GM23338 (cell line): ENCODE results near the gene FBRSL1. TPM values are rescaled to one million over a fixed set of nuclear protein-coding genes. Genes with fewer than 3 reads are reported as not detected.
A peak's percentile ranks its signal among the peaks of the same experiment; 100 is the strongest.

Experiments used
- ATAC-seq: fragments of 200-7000 bp; cut with Tn5 transposase; 3 replicates; pipeline ENCODE4 v1.9.1; 2020
- DNase-seq: peaks from one replicate; pipeline ENCODE4 v3.0.0-alpha.2; 2015; ENCODE audit warnings: low spot score
- H2AFZ ChIP-seq: fragments of 200-600 bp; sonication (generic); 2 replicates; pipeline ENCODE4 v1.8.0; 2016; ENCODE audit warnings: antibody characterized with exemption, mild to moderate bottlenecking, moderate library complexity
- H3F3A ChIP-seq: fragments of 200-600 bp; sonication (generic); replicated peaks from 2 replicates; pipeline ENCODE4 v1.8.0; 2017; ENCODE audit warnings: antibody characterized with exemption, mixed run types, low read depth
- H3K27ac ChIP-seq: fragments of 200-600 bp; sonication (generic); 2 replicates; pipeline ENCODE4 v1.6.1; 2016; ENCODE audit warnings: low read depth
- H3K27me3 ChIP-seq: fragments of 200-600 bp; sonication (generic); 2 replicates; pipeline ENCODE4 v1.8.0; 2016; ENCODE audit warnings: mild to moderate bottlenecking, mixed run types, moderate library complexity; ENCODE audit not compliant: insufficient read depth
- H3K36me3 ChIP-seq: fragments of 200-600 bp; sonication (generic); 2 replicates; pipeline ENCODE4 v1.8.0; 2016; ENCODE audit warnings: mild to moderate bottlenecking; ENCODE audit not compliant: insufficient read depth
- H3K4me1 ChIP-seq: fragments of 200-600 bp; sonication (generic); 2 replicates; pipeline ENCODE4 v1.8.0; 2016; ENCODE audit warnings: mild to moderate bottlenecking, moderate library complexity; ENCODE audit not compliant: insufficient read depth
- H3K4me2 ChIP-seq: fragments of 200-600 bp; sonication (generic); 2 replicates; pipeline ENCODE4 v1.7.1; 2017; ENCODE audit warnings: mixed run types
- H3K4me3 ChIP-seq: fragments of 200-600 bp; sonication (generic); 2 replicates; pipeline ENCODE4 v1.6.1; 2016; ENCODE audit warnings: mixed run types
- H3K79me2 ChIP-seq: fragments of 200-600 bp; sonication (generic); replicated peaks from 2 replicates; pipeline ENCODE4 v1.8.0; 2017; ENCODE audit warnings: mild to moderate bottlenecking; ENCODE audit not compliant: insufficient read depth
- H3K9me2 ChIP-seq: fragments of 200-600 bp; sonication (generic); 2 replicates; pipeline ENCODE4 v1.8.0; 2017; ENCODE audit not compliant: insufficient read depth
- H4K20me1 ChIP-seq: fragments of 200-600 bp; sonication (generic); replicated peaks from 2 replicates; pipeline ENCODE4 v1.8.0; 2017; ENCODE audit warnings: mild to moderate bottlenecking; ENCODE audit not compliant: insufficient read depth
- H3K27ac Mint-ChIP-seq: 2 replicates; pipeline ENCODE4 v1.8.0; 2020; ENCODE audit warnings: inconsistent platforms, mild to moderate bottlenecking, moderate library complexity, mixed read lengths
- H3K27me3 Mint-ChIP-seq: 3 replicates; pipeline ENCODE4 v1.8.0; 2022; ENCODE audit warnings: low read depth, mild to moderate bottlenecking, moderate library complexity, mixed read lengths, inconsistent platforms; ENCODE audit not compliant: insufficient read depth, poor library complexity
- H3K36me3 Mint-ChIP-seq: 3 replicates; pipeline ENCODE4 v1.8.0; 2021; ENCODE audit warnings: low read depth, mild to moderate bottlenecking, inconsistent platforms, moderate library complexity, mixed read lengths
- H3K4me1 Mint-ChIP-seq: 3 replicates; pipeline ENCODE4 v1.8.0; 2020; ENCODE audit warnings: mild to moderate bottlenecking, inconsistent platforms, mixed read lengths
- H3K4me3 Mint-ChIP-seq: 3 replicates; pipeline ENCODE4 v1.8.0; 2021; ENCODE audit warnings: moderate library complexity, mild to moderate bottlenecking, inconsistent platforms, mixed read lengths
- H3K9me3 Mint-ChIP-seq: 3 replicates; pipeline ENCODE4 v1.8.0; 2020; ENCODE audit warnings: moderate library complexity, mild to moderate bottlenecking, inconsistent platforms, mixed read lengths
- EZH2 ChIP-seq: fragments of 200-600 bp; sonication (generic); IDR thresholded peaks from one replicate; pipeline ENCODE4 v1.8.0; 2017; ENCODE audit warnings: antibody characterized with exemption, mild to moderate bottlenecking, low read depth; ENCODE audit not compliant: unreplicated experiment
- REST ChIP-seq: IDR thresholded peaks from one replicate; pipeline ENCODE4 v1.6.1; 2018; ENCODE audit warnings: antibody characterized with exemption; ENCODE audit not compliant: unreplicated experiment
- polyA plus RNA-seq: library from polyadenylated mRNA; unstranded; fragments of >200 nt; fragmentation: Nextera tagmentation; extraction: Ambion mirVana; gene quantifications from 2 replicates; pipeline ENCODE4 v1.2.1, GENCODE V29; 2016
- total RNA-seq: library from RNA; depleted of rRNA; stranded (reverse); fragments of >200 nt; shearing (Covaris generic); gene quantifications from 2 replicates; pipeline ENCODE4 v1.2.3, GENCODE V29; 2014
- TF ChIP-seq, protein P1 (sequence below): fragments of 250-450 bp; sonication (Bioruptor Pico); IDR thresholded peaks from 2 replicates; pipeline ENCODE4 v1.5.0; 2020; ENCODE audit warnings: mild to moderate bottlenecking, moderate library complexity
- TF ChIP-seq, protein P2 (sequence below): IDR thresholded peaks from 2 replicates; pipeline ENCODE4 v1.6.1; 2016; ENCODE audit warnings: antibody characterized with exemption

FBRSL1 gene
- total and polyA plus RNA-seq, 2 experiments from 2014 or later: 37.8 to 89.8 TPM

DNA sequence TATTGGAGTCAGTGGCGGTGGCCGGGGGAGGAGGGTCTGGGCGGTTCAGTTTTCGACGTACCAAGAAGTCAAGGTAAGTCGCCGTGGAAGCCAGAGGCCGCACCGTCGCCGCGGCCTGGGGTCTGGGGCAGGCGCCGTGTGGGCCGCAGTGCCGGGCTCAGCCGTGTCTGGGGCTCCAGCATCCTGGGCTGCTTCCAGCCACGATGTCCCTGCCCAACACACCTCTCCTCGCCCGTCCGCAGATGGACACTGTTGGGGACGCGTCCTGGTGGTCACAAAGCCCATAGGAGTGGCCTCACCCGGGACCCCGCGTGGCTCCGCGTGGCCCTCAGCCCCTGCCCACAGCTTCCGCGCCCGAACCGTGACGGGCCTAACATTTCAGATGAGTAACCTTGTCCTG lies 59.1 kb downstream of the FBRSL1 start (continued):
- TF ChIP-seq, protein P1, sequence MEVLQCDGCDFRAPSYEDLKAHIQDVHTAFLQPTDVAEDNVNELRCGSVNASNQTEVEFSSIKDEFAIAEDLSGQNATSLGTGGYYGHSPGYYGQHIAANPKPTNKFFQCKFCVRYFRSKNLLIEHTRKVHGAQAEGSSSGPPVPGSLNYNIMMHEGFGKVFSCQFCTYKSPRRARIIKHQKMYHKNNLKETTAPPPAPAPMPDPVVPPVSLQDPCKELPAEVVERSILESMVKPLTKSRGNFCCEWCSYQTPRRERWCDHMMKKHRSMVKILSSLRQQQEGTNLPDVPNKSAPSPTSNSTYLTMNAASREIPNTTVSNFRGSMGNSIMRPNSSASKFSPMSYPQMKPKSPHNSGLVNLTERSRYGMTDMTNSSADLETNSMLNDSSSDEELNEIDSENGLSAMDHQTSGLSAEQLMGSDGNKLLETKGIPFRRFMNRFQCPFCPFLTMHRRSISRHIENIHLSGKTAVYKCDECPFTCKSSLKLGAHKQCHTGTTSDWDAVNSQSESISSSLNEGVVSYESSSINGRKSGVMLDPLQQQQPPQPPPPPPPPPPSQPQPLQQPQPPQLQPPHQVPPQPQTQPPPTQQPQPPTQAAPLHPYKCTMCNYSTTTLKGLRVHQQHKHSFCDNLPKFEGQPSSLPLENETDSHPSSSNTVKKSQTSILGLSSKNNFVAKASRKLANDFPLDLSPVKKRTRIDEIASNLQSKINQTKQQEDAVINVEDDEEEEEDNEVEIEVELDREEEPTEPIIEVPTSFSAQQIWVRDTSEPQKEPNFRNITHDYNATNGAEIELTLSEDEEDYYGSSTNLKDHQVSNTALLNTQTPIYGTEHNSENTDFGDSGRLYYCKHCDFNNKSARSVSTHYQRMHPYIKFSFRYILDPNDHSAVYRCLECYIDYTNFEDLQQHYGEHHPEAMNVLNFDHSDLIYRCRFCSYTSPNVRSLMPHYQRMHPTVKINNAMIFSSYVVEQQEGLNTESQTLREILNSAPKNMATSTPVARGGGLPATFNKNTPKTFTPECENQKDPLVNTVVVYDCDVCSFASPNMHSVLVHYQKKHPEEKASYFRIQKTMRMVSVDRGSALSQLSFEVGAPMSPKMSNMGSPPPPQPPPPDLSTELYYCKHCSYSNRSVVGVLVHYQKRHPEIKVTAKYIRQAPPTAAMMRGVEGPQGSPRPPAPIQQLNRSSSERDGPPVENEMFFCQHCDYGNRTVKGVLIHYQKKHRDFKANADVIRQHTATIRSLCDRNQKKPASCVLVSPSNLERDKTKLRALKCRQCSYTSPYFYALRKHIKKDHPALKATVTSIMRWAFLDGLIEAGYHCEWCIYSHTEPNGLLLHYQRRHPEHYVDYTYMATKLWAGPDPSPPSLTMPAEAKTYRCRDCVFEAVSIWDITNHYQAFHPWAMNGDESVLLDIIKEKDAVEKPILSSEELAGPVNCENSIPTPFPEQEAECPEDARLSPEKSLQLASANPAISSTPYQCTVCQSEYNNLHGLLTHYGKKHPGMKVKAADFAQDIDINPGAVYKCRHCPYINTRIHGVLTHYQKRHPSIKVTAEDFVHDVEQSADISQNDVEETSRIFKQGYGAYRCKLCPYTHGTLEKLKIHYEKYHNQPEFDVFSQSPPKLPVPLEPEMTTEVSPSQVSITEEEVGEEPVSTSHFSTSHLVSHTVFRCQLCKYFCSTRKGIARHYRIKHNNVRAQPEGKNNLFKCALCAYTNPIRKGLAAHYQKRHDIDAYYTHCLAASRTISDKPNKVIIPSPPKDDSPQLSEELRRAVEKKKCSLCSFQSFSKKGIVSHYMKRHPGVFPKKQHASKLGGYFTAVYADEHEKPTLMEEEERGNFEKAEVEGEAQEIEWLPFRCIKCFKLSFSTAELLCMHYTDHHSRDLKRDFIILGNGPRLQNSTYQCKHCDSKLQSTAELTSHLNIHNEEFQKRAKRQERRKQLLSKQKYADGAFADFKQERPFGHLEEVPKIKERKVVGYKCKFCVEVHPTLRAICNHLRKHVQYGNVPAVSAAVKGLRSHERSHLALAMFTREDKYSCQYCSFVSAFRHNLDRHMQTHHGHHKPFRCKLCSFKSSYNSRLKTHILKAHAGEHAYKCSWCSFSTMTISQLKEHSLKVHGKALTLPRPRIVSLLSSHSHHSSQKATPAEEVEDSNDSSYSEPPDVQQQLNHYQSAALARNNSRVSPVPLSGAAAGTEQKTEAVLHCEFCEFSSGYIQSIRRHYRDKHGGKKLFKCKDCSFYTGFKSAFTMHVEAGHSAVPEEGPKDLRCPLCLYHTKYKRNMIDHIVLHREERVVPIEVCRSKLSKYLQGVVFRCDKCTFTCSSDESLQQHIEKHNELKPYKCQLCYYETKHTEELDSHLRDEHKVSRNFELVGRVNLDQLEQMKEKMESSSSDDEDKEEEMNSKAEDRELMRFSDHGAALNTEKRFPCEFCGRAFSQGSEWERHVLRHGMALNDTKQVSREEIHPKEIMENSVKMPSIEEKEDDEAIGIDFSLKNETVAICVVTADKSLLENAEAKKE (CRISPR knock-in tag): no peak
- TF ChIP-seq, protein P2, sequence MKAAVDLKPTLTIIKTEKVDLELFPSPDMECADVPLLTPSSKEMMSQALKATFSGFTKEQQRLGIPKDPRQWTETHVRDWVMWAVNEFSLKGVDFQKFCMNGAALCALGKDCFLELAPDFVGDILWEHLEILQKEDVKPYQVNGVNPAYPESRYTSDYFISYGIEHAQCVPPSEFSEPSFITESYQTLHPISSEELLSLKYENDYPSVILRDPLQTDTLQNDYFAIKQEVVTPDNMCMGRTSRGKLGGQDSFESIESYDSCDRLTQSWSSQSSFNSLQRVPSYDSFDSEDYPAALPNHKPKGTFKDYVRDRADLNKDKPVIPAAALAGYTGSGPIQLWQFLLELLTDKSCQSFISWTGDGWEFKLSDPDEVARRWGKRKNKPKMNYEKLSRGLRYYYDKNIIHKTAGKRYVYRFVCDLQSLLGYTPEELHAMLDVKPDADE: no peak

DNA sequence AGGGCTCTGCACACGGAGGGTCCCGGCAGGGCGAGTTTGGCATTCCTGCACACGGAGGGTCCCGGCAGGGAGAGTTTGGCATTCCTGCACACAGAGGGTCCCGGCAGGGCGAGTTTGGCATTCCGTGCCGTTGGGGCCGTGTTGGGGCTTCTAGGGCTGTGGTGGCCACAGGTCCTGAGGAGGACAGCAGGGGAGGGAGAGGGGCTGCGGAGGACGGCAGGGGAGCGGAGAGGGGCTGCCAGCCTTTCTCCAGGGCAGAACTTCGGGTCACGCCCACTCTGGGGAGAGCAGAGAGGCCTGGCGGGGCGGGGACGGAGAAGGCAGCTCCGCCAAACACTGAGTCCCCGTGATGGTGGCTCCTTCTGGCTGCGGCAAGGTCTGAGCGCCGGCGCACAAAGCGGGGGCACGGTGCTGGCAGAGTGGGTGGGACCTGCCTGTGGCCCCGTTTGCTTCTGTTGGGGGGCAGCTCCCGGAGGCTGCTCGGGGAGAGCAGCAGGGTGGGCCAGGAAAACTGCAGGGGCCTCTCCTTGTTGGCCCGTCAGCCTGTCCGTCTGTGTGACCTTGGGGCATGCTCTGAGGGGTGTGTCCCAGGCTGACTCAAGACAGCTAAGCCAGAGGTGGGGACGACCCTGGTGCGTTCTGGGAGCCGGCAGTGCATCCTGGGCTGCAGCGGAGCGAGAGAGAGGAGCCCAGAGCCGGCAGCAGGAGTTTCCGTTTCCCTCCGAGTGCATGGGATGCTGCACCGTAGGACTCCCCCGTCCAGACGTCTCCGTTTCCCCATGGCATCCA lies 60.3 kb downstream of the FBRSL1 start:
- H3K79me2 ChIP-seq: no peaks in the 10 kb centered on the region
- no peaks in the 10 kb centered on the region for H3K36me3 ChIP-seq
- H3K27ac Mint-ChIP-seq: no peak overlapping the region
- H3K9me2 ChIP-seq: no peaks in the 10 kb centered on the region
- no peak overlapping the region for H3K27ac ChIP-seq
- peak overlapping the region; percentile 77 for H3K4me3 Mint-ChIP-seq
- peaks cover 56% of the 10 kb centered on the region for H3K27me3 Mint-ChIP-seq
- H3K4me3 ChIP-seq: peak overlapping the region; percentile 55
- H4K20me1 ChIP-seq: no peaks in the 10 kb centered on the region
- H3K4me1 Mint-ChIP-seq: peaks cover 2% of the 10 kb centered on the region; the same call in 1 of the 3 replicates
- peak; percentile 78 for ATAC-seq
- H3K27me3 ChIP-seq: peaks cover 90% of the 10 kb centered on the region
- no peaks in the 10 kb centered on the region for H3F3A ChIP-seq
- DNase-seq: peak; percentile 84
- H3K36me3 Mint-ChIP-seq: no peaks in the 10 kb centered on the region
- 0 out of 2 replicates have a peak, but pooled peaks cover 11% of the 10 kb centered on the region for H3K4me1 ChIP-seq
- no peaks in the 10 kb centered on the region; the same call in 2 of the 3 replicates for H3K9me3 Mint-ChIP-seq
- peak overlapping the region; percentile 77 for H3K4me2 ChIP-seq
- no peak overlapping the region for H2AFZ ChIP-seq
- TF ChIP-seq EZH2: no peak
- TF ChIP-seq REST: no peak
